KOPT-K1 (cell line): ENCODE results near the gene MAGI1.

Experiments used
- H3K27ac ChIP-seq: fragments of 200-600 bp; sonication (generic); 2 replicates; pipeline ENCODE4 v1.5.1; 2016; ENCODE audit warnings: antibody characterized with exemption, mild to moderate bottlenecking, low read depth, low read length; ENCODE audit not compliant: poor library complexity, severe bottlenecking
- H3K36me3 ChIP-seq: fragments of 200-600 bp; sonication (generic); 2 replicates; pipeline ENCODE4 v1.5.1; 2017; ENCODE audit warnings: antibody characterized with exemption, mild to moderate bottlenecking, low read length, moderate library complexity; ENCODE audit not compliant: insufficient read depth
- H3K9me3 ChIP-seq: fragments of 200-600 bp; sonication (generic); 2 replicates; pipeline ENCODE4 v1.5.1; 2017; ENCODE audit warnings: antibody characterized with exemption, low read length, mild to moderate bottlenecking; ENCODE audit not compliant: insufficient read depth, poor library complexity, severe bottlenecking

The MAGI1 gene

DNA sequence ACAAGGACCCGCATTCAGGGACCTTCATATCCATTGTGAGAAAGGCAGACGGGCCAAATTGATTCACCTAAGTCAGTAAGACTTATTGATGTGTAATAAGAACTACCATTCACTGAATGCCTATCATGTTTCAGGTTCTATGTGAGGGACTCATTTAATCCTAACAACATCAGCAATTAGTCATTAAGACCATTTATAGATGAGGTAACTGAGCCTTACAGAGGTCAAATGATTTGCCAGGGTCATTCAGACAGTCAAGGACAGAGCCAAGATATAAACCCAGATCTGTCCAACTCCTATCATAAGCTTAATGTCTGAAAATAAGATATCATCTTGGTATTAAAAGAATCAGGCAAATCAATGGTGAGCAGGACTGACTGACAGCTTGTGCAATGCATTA is 453.8 kb downstream of the MAGI1 start:
- H3K9me3 ChIP-seq = no peaks in the 10 kb centered on the region
- no peak overlapping the region for H3K27ac ChIP-seq
- no peaks in the 10 kb centered on the region for H3K36me3 ChIP-seq

DNA sequence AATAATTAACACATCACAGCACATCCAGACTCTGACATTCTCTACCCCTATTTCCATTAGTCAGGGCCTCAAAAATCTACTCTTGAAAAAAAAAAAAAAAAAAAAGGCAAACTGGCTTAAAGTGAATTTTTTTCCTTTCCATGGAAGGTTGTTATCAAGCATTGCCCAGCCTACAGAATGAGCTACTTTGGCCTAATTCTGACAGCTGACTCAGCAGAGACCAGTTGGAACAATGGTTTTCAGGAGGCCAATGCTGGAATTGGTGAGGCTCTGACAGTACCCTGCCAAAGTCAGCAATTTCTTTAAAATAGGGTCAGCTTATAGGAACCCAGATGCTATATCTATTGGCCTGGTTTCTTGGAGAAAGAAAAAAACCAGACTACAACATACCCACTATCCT is 454.7 kb downstream of the MAGI1 start:
- Histone ChIP-seq H3K27ac (no peak overlapping the region), H3K36me3 (no peaks in the 10 kb centered on the region), H3K9me3 (no peaks in the 10 kb centered on the region)

DNA sequence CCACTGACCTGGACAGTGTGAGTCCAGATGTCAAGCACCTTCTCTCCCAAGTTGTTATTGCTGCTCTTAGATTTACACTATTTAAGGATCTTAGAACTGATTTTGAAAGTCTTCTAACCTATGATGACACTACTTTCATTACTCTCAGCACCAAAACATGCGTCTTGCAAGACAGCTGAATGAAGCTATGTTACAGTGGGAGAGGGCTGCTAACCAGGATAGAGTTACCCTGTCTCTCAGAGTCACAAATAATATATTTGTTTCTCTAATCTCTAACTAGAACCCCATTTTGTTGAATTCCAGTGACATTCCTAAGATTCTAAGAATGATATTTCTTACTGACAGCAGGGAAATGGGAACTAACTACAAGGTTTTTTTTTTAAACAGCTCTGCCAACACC is 455.5 kb downstream of the MAGI1 start:
- Histone ChIP-seq H3K36me3 (no peaks in the 10 kb centered on the region), H3K27ac (no peak overlapping the region), H3K9me3 (no peaks in the 10 kb centered on the region)

- Histone ChIP-seq H3K9me3 (no peaks in the 10 kb centered on the region), H3K27ac (no peak overlapping the region), H3K36me3 (no peaks in the 10 kb centered on the region)
These were observed 456.6 kb downstream of the MAGI1 start for GRCh38 chr3:65582012-65582717.

- Histone ChIP-seq H3K36me3 (no peaks in the 10 kb centered on the region), H3K27ac (no peak overlapping the region), H3K9me3 (no peaks in the 10 kb centered on the region)
These were observed 457.4 kb downstream of the MAGI1 start for GRCh38 chr3:65581313-65581712.

DNA sequence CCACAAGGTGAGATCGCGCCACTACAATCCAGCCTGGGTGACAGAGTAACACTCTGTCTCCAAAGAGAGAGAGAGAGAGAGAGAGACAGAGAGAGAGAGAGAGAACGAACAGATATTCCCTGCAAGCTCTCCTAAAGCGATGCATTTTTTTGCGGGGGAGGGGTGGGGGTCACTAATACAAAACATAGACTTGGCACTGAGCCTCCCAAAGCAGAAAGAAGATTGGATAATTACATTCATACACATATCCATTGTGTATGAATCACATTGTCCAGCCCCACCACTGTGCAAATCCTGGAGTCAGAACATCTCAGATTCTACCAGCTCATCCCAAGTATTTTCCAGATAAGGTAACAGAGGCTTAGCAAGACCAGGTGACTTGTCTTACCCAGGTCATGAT is 459.9 kb downstream of the MAGI1 start:
- Histone ChIP-seq H3K27ac (no peak overlapping the region), H3K36me3 (no peaks in the 10 kb centered on the region), H3K9me3 (no peaks in the 10 kb centered on the region)

- Histone ChIP-seq H3K36me3 (no peaks in the 10 kb centered on the region), H3K9me3 (no peaks in the 10 kb centered on the region), H3K27ac (no peak overlapping the region)
These were observed 460.8 kb downstream of the MAGI1 start for GRCh38 chr3:65577843-65578430.

DNA sequence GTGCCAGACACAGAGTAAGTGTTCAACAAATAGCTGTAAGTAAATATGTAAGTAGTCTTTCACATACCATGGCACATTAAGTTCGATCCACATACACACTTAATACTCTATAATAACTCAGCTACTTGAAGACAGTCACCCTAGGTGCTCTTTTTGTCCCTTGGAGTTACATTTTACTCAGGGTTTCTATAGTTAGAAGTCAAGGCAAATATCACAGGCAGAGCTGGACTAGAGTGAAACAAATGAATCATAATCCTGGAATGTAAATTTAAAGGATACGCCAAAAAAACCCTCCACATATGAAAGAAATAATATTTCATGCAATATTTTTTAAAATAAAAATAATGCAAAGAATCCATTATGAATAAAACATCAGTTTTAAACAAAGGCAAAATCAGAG is 461.8 kb downstream of the MAGI1 start:
- no peaks in the 10 kb centered on the region for H3K36me3 ChIP-seq
- no peak overlapping the region for H3K27ac ChIP-seq
- no peaks in the 10 kb centered on the region for H3K9me3 ChIP-seq

GRCh38 chr3:65576228-65576627 is 462.5 kb downstream of the MAGI1 start:
- H3K9me3 ChIP-seq = no peaks in the 10 kb centered on the region
- no peak overlapping the region for H3K27ac ChIP-seq

GRCh38 chr3:65575376-65575840 is 463.3 kb downstream of the MAGI1 start:
- Histone ChIP-seq H3K36me3 (no peaks in the 10 kb centered on the region), H3K9me3 (no peaks in the 10 kb centered on the region), H3K27ac (no peak overlapping the region)

More at GRCh38 chr3:65576228-65576627, 462.5 kb downstream of the MAGI1 start:
- H3K36me3 ChIP-seq = no peaks in the 10 kb centered on the region

DNA sequence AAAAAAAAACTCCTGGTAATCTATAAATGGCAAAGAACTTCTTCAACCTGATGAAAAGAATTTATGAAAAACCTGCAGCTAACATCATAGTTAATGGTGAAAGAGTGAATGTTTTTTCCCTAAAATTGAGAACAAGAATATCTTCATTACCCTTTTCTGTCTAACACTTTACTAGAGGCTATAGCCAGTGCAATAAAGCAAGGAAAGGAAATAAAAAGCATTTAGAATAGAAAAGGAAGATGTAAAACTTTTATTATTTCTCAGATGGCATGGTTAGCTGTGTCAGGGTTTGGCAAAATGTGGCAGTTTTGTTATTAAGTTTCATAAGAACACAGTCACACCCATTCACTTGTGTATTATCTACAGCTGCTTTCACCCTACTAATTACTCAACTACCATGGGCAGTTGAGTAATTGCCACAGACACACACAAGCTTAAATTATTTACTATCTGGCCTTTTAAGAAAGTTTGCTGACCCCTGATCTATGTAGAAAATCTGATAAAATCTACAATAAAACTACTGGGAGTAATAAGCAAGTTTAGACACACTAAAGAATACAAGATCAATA is 465.1 kb downstream of the MAGI1 start:
- no peak overlapping the region for H3K27ac ChIP-seq
- H3K36me3 ChIP-seq = no peaks in the 10 kb centered on the region
- H3K9me3 ChIP-seq = no peaks in the 10 kb centered on the region

GRCh38 chr3:65572175-65572777 is 466.4 kb downstream of the MAGI1 start:
- no peaks in the 10 kb centered on the region for H3K36me3 ChIP-seq
- no peak overlapping the region for H3K27ac ChIP-seq
- H3K9me3 ChIP-seq = no peaks in the 10 kb centered on the region

DNA sequence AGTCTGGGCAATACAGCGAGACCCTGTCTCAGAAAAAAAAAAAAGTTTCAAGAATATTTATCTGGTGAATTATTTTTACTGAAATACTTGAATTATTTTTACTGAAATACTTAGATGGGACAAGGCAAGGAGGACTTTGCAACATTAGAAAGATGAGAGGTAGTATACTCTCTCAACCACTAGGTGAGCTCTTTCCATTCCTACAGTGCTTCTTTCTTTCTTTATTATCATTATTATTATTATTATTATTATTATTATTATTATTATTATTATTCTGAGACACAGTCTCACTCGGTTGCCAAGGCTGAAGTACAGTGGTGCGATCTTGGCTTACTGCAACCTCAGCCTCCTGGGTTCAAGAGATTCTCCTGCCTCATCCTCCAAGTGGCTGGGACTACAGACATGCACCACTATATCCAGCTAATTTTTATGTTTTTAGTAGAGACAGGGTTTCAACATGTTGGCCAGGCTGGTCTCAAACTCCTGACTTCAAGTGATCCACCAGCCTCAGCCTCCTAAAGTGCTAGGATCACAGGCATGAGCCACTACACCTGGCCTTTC is 468.8 kb downstream of the MAGI1 start:
- H3K27ac ChIP-seq = no peak overlapping the region
- H3K9me3 ChIP-seq = no peaks in the 10 kb centered on the region
- H3K36me3 ChIP-seq = no peaks in the 10 kb centered on the region

- no peaks in the 10 kb centered on the region for H3K9me3 ChIP-seq
- no peak overlapping the region for H3K27ac ChIP-seq
- H3K36me3 ChIP-seq = no peaks in the 10 kb centered on the region
These were observed 469.6 kb downstream of the MAGI1 start for GRCh38 chr3:65569129-65569528.

GRCh38 chr3:65568497-65568896 is 470.2 kb downstream of the MAGI1 start:
- Histone ChIP-seq H3K36me3 (no peaks in the 10 kb centered on the region), H3K9me3 (no peaks in the 10 kb centered on the region), H3K27ac (no peak overlapping the region)
